ENCODE results near the gene POLR2J. TPM values are rescaled to one million over a fixed set of nuclear protein-coding genes. Genes with fewer than 3 reads are reported as not detected.

Gene POLR2J
- total RNA-seq, 2 experiments from 2014 or later, result 62.4 to 68.6 TPM

DNA sequence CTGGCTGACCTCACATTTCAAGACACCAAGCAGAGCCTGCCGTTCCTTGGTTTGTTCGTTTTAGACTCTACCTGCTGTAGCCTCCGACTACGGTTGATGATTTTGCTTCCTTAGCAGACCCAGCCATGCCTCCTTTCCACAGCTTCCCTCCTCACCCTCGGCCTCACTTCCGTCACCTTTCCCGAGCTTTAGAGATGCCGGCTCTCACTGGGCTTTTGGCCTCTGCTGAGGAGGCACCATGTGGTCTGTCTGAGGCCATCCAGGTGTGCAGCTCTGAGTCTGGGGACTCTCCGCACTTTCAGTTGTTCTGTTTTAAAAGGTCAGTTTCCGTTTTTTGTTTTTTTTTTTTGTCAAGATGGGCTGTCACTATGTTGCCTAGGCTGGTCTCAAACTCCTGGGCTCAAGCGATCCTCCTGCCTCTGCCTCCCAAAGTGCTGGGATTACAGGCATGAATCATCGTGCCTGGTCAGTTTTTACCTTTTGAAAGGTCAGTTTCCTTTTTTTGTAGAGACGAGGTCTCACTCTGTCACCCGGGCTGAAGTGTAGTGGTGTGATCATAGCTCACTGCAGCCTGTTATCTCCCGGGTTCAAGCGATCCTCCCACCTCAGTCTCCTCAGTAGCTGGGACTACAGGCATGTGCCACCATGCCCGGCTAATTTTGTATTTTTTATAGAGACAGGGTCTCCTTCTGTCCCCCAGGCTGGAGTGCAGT lies 33.6 kb downstream of the POLR2J start:
- Histone ChIP-seq H3K9me2 (ENCODE audit: insufficient read depth, low read length) (no peaks in the 10 kb centered on the region), H3K36me3 (ENCODE audit: insufficient read depth, low read length) (peaks cover 75% of the 10 kb centered on the region), H3K4me1 (ENCODE audit: insufficient read depth, low read length, poor library complexity, severe bottlenecking) (peaks cover 77% of the 10 kb centered on the region), H3K27ac (ENCODE audit: low read depth, low read length, poor library complexity, severe bottlenecking) (peak overlapping the region; percentile 100), H3K4me2 (ENCODE audit: low read length) (peak overlapping the region; percentile 51), H4K20me1 (ENCODE audit: insufficient read depth, low read length) (no peaks in the 10 kb centered on the region), H2AFZ (ENCODE audit: low read length) (no peak overlapping the region), H3K4me3 (ENCODE audit: low read depth, low read length, poor library complexity, severe bottlenecking) (peak overlapping the region; percentile 37), H3K9me3 (ENCODE audit: low read length) (peaks cover 4% of the 10 kb centered on the region; the same call in 1 of the 2 replicates), H3K79me2 (ENCODE audit: insufficient read depth, low read depth, low read length) (peaks cover 30% of the 10 kb centered on the region; the same call in 1 of the 2 replicates)
- intact Hi-C loops (cut with micrococcal nuclease; ENCODE audit: unreplicated experiment), result loop anchor here (1.0 to 10.0 kb wide), 3 partner anchors 19 to 640 kb away; no protein-coding TSS in a partner anchor
- TF ChIP-seq, protein P1, sequence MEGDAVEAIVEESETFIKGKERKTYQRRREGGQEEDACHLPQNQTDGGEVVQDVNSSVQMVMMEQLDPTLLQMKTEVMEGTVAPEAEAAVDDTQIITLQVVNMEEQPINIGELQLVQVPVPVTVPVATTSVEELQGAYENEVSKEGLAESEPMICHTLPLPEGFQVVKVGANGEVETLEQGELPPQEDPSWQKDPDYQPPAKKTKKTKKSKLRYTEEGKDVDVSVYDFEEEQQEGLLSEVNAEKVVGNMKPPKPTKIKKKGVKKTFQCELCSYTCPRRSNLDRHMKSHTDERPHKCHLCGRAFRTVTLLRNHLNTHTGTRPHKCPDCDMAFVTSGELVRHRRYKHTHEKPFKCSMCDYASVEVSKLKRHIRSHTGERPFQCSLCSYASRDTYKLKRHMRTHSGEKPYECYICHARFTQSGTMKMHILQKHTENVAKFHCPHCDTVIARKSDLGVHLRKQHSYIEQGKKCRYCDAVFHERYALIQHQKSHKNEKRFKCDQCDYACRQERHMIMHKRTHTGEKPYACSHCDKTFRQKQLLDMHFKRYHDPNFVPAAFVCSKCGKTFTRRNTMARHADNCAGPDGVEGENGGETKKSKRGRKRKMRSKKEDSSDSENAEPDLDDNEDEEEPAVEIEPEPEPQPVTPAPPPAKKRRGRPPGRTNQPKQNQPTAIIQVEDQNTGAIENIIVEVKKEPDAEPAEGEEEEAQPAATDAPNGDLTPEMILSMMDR (conservative IDR thresholded peaks at IDR 0.05; ENCODE audit: low read length), result no peak
- TF ChIP-seq EZH2phosphoT487 (IDR thresholded peaks at IDR 0.05; ENCODE audit: borderline replicate concordance, low read depth, low read length), result no peak
- DNase-seq (ENCODE audit: low spot score), result peak; percentile 92
- BruUV-seq (replicated peaks), result no TSS peak
- ChIA-PET CTCF (ENCODE audit: unreplicated experiment) (interaction anchor here (1.0 to 1.1 kb wide), 2 partner anchors 13 to 36 kb away, joined by 3 to 4 read pairs; no protein-coding TSS in a partner anchor), POLR2A (interaction anchor here (0.6 to 9.7 kb wide), 5 partner anchors 12 to 1253 kb away, joined by 3 to 66 read pairs (median 4); partner anchors contain the start of gene ORAI2)

DNA sequence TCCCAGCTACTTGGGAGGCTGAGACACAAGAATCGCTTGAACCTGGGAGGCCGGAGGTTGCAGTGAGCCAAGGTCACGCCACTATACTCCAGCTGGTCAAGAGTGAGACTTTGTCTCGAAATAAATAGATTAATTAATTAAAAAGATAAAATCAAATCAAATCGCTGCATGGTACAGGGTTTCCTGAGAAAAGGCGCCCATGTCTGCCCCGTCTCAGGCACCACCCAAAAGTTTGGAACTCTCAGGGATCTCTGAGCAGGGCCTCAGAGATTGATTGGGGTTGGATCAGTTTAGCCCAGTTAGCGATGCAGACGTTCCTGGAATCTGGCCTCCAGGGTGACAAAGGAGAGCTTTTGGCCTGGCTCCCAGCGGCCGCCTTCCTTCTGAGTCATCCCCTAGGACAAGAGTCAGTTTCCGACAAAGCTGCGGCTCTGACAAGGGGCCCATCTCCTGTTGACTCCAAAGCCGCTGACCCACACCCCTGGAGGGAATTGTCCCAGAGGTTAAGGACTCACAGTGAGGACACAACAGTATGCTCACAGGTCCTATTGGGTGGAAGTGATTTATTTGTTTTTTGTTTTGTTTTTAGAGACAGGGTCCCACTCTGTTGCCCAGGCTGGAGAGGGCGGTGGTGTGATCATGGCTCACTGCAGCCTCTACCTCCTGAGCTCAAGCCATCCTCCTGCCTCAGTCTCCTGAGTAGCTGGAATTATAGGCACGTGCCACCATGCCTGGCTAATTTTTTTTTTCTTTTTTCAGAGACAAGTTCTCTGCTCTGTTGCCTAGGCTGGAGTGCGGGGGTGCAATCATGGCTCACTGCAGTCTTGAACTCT lies 38.5 kb downstream of the POLR2J start:
- CTCF ChIA-PET (ENCODE audit: unreplicated experiment), result no interaction called here
- Histone ChIP-seq H3K4me2 (ENCODE audit: low read length) (peak overlapping the region; percentile 39), H3K27ac (ENCODE audit: low read depth, low read length, poor library complexity, severe bottlenecking) (peak overlapping the region; percentile 100), H3K4me3 (ENCODE audit: low read depth, low read length, poor library complexity, severe bottlenecking) (no peak overlapping the region), H2AFZ (ENCODE audit: low read length) (no peak overlapping the region), H3K9me2 (ENCODE audit: insufficient read depth, low read length) (no peaks in the 10 kb centered on the region), H3K79me2 (ENCODE audit: insufficient read depth, low read depth, low read length) (peaks cover 60% of the 10 kb centered on the region), H3K9me3 (ENCODE audit: low read length) (peaks cover 4% of the 10 kb centered on the region; the same call in 1 of the 2 replicates), H3K36me3 (ENCODE audit: insufficient read depth, low read length) (peaks cover 78% of the 10 kb centered on the region), H4K20me1 (ENCODE audit: insufficient read depth, low read length) (no peaks in the 10 kb centered on the region), H3K4me1 (ENCODE audit: insufficient read depth, low read length, poor library complexity, severe bottlenecking) (peaks cover 80% of the 10 kb centered on the region)
- no TSS peak for BruUV-seq (replicated peaks)
- no peak for TF ChIP-seq EZH2phosphoT487 (IDR thresholded peaks at IDR 0.05; ENCODE audit: borderline replicate concordance, low read depth, low read length)
- TF ChIP-seq, protein P1 (conservative IDR thresholded peaks at IDR 0.05; ENCODE audit: low read length), result no peak
- POLR2A ChIA-PET, result interaction anchor here (0.6 to 9.7 kb wide), 9 partner anchors 7 to 630 kb away, joined by 3 to 66 read pairs (median 3); partner anchors contain the start of gene ORAI2
- no peak for DNase-seq (ENCODE audit: low spot score)
- intact Hi-C loops (cut with micrococcal nuclease; ENCODE audit: unreplicated experiment), result loop anchor here (10.0 kb wide), 1 partner anchor 635 kb away; no protein-coding TSS in a partner anchor

Data from OCI-LY7 (cell line).